Stomach (tissue), 9 donors: ENCODE results near the gene UST. TPM values are rescaled to one million over a fixed set of nuclear protein-coding genes. Genes with fewer than 3 reads are reported as not detected.

Source experiments
- DNase-seq, 2 donors: peaks; one replicate each; pipeline versions ENCODE4 v3.0.0 to v3.0.0-alpha.2; 2013 to 2019
- H3K27ac ChIP-seq, 5 donors: fragments of 200-600 bp in 4 of 5; sonication (generic) in 4 of 5; one replicate each; pipeline ENCODE4 v1.5.1; 2013 to 2019; ENCODE audit warnings: mild to moderate bottlenecking in 1 of 5, moderate library complexity in 1 of 5
- H3K27me3 ChIP-seq, 3 donors: fragments of 200-600 bp; sonication (generic); one replicate each; pipeline ENCODE4 v1.5.1; 2017 to 2019; ENCODE audit warnings: mixed run types in 1 of 3
- H3K36me3 ChIP-seq, 4 donors: fragments of 200-600 bp; sonication (generic); 1 replicate in 3 of 4; 2 replicates in 1 of 4; pipeline ENCODE4 v1.5.1; 2016 to 2019
- H3K4me1 ChIP-seq, 4 donors: fragments of 200-600 bp; sonication (generic); one replicate each; pipeline ENCODE4 v1.5.1; 2016 to 2019
- H3K4me3 ChIP-seq, 4 donors: fragments of 200-600 bp; sonication (generic) in 3 of 4; one replicate each; pipeline ENCODE4 v1.5.1; 2016 to 2019; ENCODE audit warnings: mild to moderate bottlenecking in 1 of 4
- H3K9me3 ChIP-seq, 4 donors: fragments of 200-600 bp; sonication (generic); one replicate each; pipeline ENCODE4 v1.5.1; 2016 to 2019
- EP300 ChIP-seq: sonication (generic); formaldehyde crosslinking; IDR thresholded peaks from one replicate; pipeline ENCODE4 v1.6.1; 2017; ENCODE audit warnings: antibody characterized with exemption
- POLR2A ChIP-seq, 4 donors: fragments of 450-650 bp; IDR thresholded peaks; one replicate each; pipeline ENCODE4 v1.6.1; 2016; ENCODE audit warnings: antibody characterized with exemption in 4 of 4, control low read depth in 2 of 4, mild to moderate bottlenecking in 1 of 4, moderate library complexity in 1 of 4
- POLR2AphosphoS5 ChIP-seq, 3 donors: sonication (generic); formaldehyde crosslinking; IDR thresholded peaks; one replicate each; pipeline ENCODE4 v1.6.1; 2016; ENCODE audit warnings: antibody characterized with exemption in 3 of 3
- WGBS, 5 donors: extraction: QIAGEN DNeasy Blood & Tissue Kit in 3 of 5; methylation state at CpG; one replicate each; pipeline versions ENCODE4 v1.1.5 to v1.1.7; 2013 to 2018; 5-methylcytosine and 5-hydroxymethylcytosine counted together
- intact Hi-C: fragments of 100-400 bp; cut with DNase I; formaldehyde crosslinking; loops from one replicate; pipeline ENCODE4 v1.15.1; 2023; ENCODE audit warnings: low total_unique reads
- polyA plus RNA-seq, 3 donors: library from polyadenylated mRNA; stranded (reverse); fragments of 200-250 nt; gene quantifications; one replicate each; pipeline ENCODE4 v1.2.3, GENCODE V29; 2013
- total RNA-seq, 5 donors: library from RNA; depleted of rRNA; stranded (reverse); fragments of >200 nt; gene quantifications; one replicate each; pipeline versions ENCODE4 v1.1.0 to v1.2.3, GENCODE V29; 2014 to 2016
- TF ChIP-seq, protein P1 (sequence below), 7 experiments: fragments of 450-650 bp in 4 of 7; fragments of 200-600 bp in 3 of 7; sonication (generic) in 3 of 7; IDR thresholded peaks; one replicate each; pipeline ENCODE4 v1.5.1; 2016 to 2019; ENCODE audit warnings: antibody characterized with exemption in 7 of 7, control low read depth in 2 of 7, mild to moderate bottlenecking in 1 of 7
- donor health status: healthy with polysubstance abuse.
- donor health status: Bipolar disorder and iron deficiency.
- donor health status: healthy.

Gene UST
- total and polyA plus RNA-seq, 8 donors = 2.2 to 45.8 (median 8.9) TPM

GRCh38 chr6:149054559-149055194, 307.8 kb downstream of the UST start:
- no peaks in the 10 kb centered on the region for H3K27me3 ChIP-seq
- no peaks in the 10 kb centered on the region for H3K9me3 ChIP-seq
- WGBS, 5 donors = 57 to 76% (median 69%) methylated on average over 8 of the region's 8 CpGs
- H3K4me3 ChIP-seq = no peak overlapping the region
- TF ChIP-seq, protein P1, sequence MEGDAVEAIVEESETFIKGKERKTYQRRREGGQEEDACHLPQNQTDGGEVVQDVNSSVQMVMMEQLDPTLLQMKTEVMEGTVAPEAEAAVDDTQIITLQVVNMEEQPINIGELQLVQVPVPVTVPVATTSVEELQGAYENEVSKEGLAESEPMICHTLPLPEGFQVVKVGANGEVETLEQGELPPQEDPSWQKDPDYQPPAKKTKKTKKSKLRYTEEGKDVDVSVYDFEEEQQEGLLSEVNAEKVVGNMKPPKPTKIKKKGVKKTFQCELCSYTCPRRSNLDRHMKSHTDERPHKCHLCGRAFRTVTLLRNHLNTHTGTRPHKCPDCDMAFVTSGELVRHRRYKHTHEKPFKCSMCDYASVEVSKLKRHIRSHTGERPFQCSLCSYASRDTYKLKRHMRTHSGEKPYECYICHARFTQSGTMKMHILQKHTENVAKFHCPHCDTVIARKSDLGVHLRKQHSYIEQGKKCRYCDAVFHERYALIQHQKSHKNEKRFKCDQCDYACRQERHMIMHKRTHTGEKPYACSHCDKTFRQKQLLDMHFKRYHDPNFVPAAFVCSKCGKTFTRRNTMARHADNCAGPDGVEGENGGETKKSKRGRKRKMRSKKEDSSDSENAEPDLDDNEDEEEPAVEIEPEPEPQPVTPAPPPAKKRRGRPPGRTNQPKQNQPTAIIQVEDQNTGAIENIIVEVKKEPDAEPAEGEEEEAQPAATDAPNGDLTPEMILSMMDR (IDR thresholded peaks at IDR 0.05) = no peak
- TF ChIP-seq POLR2A (IDR thresholded peaks at IDR 0.05) (no peak), EP300 (no peak), POLR2AphosphoS5 (IDR thresholded peaks at IDR 0.05) (no peak)
- intact Hi-C loops = no loop called here
- DNase-seq = no peak
- H3K4me1 ChIP-seq = no peaks in the 10 kb centered on the region
- H3K27ac ChIP-seq = no peak overlapping the region
- H3K36me3 ChIP-seq = no peaks in the 10 kb centered on the region

GRCh38 chr6:149055195-149055899, 308.5 kb downstream of the UST start:
- Histone ChIP-seq H3K36me3 (no peaks in the 10 kb centered on the region), H3K9me3 (no peaks in the 10 kb centered on the region), H3K4me3 (no peak overlapping the region), H3K27ac (no peak overlapping the region), H3K4me1 (peaks cover 1 to 3% (median 1%) of the 10 kb centered on the region in 4 donors), H3K27me3 (no peaks in the 10 kb centered on the region)
- no peak for TF ChIP-seq EP300
- TF ChIP-seq, protein P1 (IDR thresholded peaks at IDR 0.05) = no peak
- TF ChIP-seq POLR2A (IDR thresholded peaks at IDR 0.05) = no peak
- no peak for TF ChIP-seq POLR2AphosphoS5 (IDR thresholded peaks at IDR 0.05)
- WGBS, 5 donors = 67 to 80% (median 70%) methylated on average over 5 of the region's 5 CpGs
- no peak for DNase-seq
- intact Hi-C loops = no loop called here

DNA sequence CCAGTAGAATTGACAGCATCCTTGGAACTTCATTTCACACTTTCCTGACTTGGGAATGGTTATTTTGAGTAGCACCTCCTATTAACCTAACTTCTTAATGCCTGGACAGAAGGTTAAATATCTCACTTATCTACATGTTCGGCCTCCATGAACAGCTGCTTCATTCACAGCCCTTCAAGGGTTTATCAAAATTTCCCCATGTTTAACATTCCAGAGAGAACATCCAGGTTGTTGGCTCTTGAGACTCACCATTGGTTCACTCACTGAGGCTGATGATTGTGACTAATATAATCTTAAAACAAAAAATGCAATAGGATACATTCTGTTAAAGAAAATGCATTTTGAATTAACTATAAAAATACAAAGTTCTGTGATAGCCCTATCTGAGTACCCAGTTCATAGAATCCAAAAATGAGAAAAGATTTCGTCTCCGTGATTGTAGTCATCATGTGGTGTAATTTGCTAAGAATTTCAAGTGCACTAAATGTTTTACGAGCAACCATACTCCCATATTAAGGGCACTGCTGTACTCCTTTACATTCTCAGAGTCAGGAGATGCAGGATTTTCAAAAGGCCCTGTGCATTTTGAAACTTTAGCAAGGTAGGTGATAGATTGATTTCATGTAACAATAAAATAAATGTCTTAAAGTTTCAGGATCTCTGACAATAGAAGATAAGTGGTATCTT, 310.1 kb downstream of the UST start:
- Histone ChIP-seq H3K4me3 (no peak overlapping the region), H3K27ac (no peak overlapping the region), H3K36me3 (no peaks in the 10 kb centered on the region), H3K4me1 (peaks cover 14 to 19% (median 17%) of the 10 kb centered on the region in 4 donors), H3K9me3 (no peaks in the 10 kb centered on the region), H3K27me3 (no peaks in the 10 kb centered on the region)
- DNase-seq = no peak
- TF ChIP-seq, protein P1 (IDR thresholded peaks at IDR 0.05) = no peak
- no peak for TF ChIP-seq POLR2A (IDR thresholded peaks at IDR 0.05)
- no peak for TF ChIP-seq EP300
- no peak for TF ChIP-seq POLR2AphosphoS5 (IDR thresholded peaks at IDR 0.05)
- 82 to 90% (median 87%) methylated on average over 4 of the region's 4 CpGs for WGBS, 5 donors
- intact Hi-C loops = no loop called here

DNA sequence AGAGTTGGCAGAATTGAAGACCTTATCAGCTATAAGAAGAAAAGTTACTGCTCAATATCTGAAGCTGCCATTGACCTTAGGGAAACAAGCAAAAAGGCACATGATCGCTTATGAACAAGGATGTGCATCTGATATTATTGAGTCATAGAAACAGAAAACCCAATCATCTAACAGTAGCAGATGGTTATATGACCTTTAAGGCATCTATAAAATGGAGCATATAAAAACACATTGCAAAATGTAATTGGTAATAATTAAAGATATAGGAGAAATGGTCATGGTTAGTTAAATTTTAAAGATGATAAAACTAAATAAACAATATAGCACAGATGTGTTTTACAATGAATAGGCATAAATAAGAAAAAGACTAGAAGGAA, 310.6 kb downstream of the UST start:
- 78 to 92% (median 83%) methylated on average over 1 of the region's 1 CpG for WGBS, 5 donors

More for the DNA sequence above, 310.6 kb downstream of the UST start:
- H3K36me3 ChIP-seq = no peaks in the 10 kb centered on the region
- no peaks in the 10 kb centered on the region for H3K27me3 ChIP-seq
- DNase-seq = no peak
- no peak overlapping the region for H3K4me3 ChIP-seq
- H3K4me1 ChIP-seq = peaks cover 14 to 22% (median 20%) of the 10 kb centered on the region in 4 donors
- H3K27ac ChIP-seq = no peak overlapping the region
- intact Hi-C loops = no loop called here
- TF ChIP-seq EP300 (no peak), POLR2AphosphoS5 (IDR thresholded peaks at IDR 0.05) (no peak), POLR2A (IDR thresholded peaks at IDR 0.05) (no peak)
- TF ChIP-seq, protein P1 (IDR thresholded peaks at IDR 0.05) = no peak
- no peaks in the 10 kb centered on the region for H3K9me3 ChIP-seq
